Posterior cingulate gyrus (tissue), 11 donors: ENCODE measurements around the gene TNFRSF12A.
"Not testable (repeated sequence)": the region's sequence is repeated elsewhere in the genome, so short reads cannot be mapped to it uniquely, and the experiment has no call there.

ENCODE experiments used
- DNase-seq, 10 donors: peaks; one replicate each; pipeline versions ENCODE4 v3.0.0 to v3.0.0-alpha.2; 2020 to 2021; ENCODE audit warnings: mixed read lengths in 3 of 10
- intact Hi-C: fragments of 100-400 bp; cut with DNase I; formaldehyde crosslinking; loops from one replicate; pipeline ENCODE4 v1.15.1; 2023

TNFRSF12A gene

DNA sequence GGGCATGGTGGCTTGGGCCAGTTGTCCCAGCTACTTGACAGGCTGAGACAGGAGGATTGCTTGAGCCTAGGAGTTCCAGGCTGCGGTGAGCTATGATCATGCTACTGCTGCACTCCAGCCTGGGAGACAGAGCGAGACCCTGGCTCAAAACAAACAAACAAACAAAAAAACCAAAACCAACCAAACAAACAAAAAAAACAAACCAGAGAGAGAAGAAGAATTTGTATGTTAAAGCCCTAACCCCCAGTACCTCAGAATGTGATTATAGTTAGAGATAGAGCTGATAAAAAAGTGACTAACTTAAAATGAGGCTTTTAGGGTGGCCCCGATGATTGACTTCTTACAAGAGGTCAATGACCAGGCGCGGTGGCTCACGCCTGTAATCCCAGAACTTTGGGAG is 24.5 kb downstream of the TNFRSF12A start:
- intact Hi-C loops, result no loop called here
- no peak for DNase-seq

DNA sequence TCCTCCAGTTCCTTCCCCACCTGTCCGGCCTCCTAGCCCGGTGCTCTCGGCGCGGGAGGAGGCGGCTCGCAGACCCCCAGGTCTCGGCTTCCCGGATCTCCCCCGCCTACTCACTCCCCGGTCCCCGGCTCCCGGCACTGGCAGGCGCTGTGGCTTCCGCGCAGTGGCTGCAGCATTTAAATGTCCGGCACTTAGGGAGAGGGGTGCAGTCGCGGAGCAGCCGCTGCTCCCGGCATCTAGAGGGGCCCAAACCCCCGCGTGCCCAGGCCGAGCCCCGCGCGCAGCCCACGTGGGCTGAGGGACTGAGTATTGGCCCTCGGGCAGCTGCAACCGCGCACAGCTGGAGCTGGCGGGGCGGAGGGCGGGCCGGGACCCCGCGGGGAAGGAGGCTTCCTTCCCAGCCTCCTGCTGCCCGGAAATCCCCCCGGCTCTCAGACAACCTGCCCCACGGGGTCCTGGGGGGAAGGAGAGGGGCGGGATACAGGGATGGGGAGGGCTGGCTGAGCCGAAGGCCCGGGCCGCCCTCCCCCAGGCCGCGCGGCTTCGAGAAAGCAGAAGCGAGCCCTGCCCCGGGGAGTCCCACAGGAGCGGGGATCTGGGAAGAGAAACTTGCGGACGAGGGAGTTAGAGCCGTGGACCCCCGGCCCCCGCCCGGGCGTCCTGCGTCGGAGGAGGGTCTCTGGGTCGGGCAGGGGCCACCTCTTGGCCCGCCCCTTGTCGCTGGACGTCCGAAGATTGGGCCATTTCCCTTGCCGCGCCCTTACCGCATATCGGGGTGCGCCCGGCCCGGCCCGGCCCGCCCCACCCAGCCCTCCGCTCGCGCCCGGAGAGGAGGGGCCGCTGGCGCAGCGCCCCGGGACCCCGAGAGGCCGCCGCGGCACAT is 25.8 kb downstream of the TNFRSF12A start, which contains the start of gene MMP25:
MMP25 (plus strand) TSS at position 804 of the 883 bp plus-strand sequence. CDS start 357 bp downstream, outside the sequence.
- intact Hi-C loops, result no loop called here
- no peak for DNase-seq

DNA sequence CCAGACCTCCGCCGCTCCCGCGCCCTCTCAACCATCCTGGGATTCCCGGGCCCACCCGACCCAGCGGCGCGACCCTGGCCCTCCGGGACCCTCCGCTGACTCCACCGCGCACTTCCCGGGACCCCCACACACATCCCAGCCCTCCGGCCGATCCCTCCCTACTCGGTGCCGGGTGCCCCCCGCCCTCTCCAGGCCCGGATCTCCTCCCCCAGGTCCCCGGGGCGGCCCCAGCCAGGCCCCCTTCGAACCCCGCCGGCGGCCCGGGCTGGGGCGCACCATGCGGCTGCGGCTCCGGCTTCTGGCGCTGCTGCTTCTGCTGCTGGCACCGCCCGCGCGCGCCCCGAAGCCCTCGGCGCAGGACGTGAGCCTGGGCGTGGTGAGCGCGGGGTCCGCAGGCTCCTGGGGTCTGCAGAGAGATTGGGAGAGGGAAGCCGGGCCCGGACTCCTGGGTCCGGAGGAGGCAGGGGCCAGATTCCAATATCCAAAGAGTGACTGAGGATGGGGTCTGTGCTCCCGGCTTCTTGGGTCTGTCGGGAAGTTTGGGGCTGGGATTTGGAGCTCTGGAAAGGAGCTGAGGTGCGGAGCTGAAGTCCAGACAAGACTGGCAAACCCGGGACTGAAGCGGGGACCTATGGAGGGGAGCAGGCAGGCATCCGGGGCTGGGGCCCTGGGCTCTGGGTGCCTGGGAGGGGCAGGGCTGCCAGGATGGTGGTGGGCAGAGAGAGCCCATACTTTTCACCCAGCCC is 26.6 kb downstream of the TNFRSF12A start:
- no peak for DNase-seq
- intact Hi-C loops, result no loop called here

DNA sequence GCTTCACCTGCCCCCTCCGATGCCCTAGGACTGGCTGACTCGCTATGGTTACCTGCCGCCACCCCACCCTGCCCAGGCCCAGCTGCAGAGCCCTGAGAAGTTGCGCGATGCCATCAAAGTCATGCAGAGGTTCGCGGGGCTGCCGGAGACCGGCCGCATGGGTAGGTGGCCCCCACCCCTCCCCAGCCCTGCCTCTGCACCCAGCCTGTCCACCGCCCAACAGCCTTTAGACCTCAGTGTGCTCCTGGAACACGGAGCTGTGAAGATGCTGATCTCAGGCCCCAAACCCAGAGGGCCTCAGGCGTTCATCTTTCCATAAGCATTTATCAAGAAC is 27.2 kb downstream of the TNFRSF12A start:
- DNase-seq, result no peak

DNA sequence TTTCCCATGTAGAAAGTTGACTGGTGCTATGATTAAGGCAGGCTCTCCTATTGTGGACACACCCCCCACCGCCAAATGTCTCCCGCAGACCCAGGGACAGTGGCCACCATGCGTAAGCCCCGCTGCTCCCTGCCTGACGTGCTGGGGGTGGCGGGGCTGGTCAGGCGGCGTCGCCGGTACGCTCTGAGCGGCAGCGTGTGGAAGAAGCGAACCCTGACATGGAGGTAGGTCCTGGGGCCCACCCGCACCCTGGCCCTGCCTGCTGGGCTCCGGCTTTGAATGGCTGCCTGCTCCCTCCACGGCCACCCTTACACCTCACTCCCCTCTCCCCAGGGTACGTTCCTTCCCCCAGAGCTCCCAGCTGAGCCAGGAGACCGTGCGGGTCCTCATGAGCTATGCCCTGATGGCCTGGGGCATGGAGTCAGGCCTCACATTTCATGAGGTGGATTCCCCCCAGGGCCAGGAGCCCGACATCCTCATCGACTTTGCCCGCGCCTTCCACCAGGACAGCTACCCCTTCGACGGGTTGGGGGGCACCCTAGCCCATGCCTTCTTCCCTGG is 29.8 kb downstream of the TNFRSF12A start:
- intact Hi-C loops, result no loop called here

More for the DNA sequence above, 27.2 kb downstream of the TNFRSF12A start:
- intact Hi-C loops, result no loop called here

DNA sequence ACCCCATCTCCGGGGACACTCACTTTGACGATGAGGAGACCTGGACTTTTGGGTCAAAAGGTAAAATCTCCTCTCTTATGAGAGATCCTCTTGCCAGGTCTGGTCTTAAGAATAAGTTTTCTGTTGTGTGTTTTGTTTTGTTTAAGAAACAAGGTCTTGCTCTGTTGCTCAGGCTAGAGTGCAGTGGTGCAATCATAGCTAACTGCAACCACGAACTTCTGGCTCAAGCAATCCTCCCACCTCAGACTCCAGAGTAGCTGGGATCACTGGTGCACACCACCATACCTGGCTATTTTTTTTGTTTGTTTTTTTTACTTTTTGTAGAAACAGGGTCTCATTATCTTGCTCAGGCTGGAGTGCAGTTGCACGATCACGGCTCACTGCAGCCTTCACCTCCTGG is 30.3 kb downstream of the TNFRSF12A start:
- intact Hi-C loops, result no loop called here

More for the DNA sequence above, 29.8 kb downstream of the TNFRSF12A start:
- DNase-seq, result no peak

DNA sequence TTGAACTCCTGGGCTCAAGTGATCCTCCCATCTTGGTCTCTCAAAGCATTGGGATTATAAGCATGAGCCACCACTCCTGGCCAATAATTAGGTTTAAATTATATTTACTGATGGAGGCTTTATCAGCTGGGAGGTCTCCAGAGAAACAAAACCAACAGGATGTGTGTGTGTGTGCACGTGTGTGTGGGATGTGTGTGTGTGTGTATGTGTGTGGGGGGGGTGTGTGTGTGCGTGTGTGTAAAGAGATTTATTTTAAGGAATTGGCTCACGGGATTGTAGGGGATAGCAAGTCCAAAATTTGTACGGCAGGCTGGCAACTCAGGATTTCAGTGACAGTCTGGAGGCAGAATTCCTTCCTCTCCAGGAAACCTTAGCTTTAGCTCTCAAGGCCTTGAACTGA is 30.8 kb downstream of the TNFRSF12A start:
- intact Hi-C loops, result no loop called here
- DNase-seq, result no peak

More for the DNA sequence above, 30.3 kb downstream of the TNFRSF12A start:
- no peak for DNase-seq

DNA sequence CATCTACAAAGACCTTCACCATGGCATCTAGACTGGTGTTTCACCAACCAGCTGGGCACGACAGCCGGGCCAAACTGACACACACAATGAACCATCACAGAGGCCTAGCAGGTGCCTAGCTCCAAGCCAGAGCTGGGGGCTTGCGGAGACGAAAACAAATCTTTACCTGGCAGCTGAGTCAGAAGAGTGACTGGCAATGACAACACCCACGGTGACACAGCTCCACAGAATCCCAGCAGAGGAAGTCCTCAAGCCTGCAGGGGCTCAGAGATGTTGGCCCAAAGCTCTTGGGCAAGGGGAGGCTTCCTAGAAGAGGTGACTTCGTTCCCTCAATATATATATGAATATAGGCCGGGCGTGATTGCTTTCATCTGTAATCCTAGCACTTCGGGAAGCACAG is 31.3 kb downstream of the TNFRSF12A start:
- DNase-seq, result no peak
- intact Hi-C loops, result no loop called here

DNA sequence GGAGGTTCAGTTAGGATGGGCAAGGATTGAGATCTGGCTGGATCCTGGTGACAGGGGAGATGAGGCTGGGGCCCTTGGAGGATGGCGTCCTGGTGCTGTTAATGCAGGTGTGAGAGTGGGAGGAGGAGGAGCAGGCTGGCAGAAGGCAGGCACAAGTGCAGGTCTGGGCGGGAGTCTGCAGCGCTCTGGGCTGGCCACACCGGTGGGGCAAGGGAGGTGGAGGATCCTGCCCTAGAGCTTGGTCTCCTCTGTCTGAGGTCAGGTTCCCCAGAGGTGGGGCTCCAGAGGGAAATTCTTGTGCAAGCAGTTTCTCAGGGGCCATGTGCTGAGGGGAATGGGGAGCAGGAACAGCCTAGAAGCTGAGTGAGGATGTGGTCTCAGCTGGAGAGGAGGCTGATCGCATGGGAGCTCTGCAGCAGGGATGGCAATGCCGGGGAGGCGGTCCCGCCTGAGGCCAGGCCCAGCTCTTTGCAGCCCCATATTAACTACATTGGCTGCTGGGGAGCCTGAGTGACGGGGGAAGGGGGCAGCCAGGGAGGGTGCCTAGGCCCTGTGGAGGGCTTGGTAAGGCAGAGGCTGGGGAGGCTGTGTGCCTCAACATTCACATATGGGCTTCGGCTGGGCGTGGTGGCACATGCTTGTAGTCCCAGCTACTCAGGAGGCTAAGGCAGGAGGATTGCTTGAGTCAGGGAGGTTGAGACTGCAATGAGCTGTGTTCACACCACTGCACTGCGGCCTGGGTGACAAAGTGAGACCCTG is 32.6 kb downstream of the TNFRSF12A start:
- DNase-seq, intact Hi-C loops: not testable (repeated sequence)

DNA sequence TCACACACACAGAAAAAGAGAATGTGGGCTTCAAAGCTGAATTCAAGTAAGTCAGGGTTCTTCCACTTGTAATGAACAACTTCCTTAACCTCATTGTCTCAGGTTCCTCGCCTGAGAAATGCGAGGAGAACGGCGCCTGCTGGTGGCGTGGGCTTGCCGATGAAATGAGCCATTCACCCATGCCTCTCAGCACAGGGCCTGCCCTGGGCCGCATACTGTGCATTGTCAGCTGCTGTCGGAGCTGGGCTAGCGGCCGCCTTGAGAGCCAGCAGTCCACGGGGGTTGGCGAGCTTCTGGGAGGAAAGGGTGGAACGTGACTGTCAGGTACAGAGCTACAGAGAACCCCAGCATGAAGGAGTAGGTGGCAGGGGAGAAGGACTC is 33.2 kb downstream of the TNFRSF12A start:
- DNase-seq, intact Hi-C loops: not testable (repeated sequence)

DNA sequence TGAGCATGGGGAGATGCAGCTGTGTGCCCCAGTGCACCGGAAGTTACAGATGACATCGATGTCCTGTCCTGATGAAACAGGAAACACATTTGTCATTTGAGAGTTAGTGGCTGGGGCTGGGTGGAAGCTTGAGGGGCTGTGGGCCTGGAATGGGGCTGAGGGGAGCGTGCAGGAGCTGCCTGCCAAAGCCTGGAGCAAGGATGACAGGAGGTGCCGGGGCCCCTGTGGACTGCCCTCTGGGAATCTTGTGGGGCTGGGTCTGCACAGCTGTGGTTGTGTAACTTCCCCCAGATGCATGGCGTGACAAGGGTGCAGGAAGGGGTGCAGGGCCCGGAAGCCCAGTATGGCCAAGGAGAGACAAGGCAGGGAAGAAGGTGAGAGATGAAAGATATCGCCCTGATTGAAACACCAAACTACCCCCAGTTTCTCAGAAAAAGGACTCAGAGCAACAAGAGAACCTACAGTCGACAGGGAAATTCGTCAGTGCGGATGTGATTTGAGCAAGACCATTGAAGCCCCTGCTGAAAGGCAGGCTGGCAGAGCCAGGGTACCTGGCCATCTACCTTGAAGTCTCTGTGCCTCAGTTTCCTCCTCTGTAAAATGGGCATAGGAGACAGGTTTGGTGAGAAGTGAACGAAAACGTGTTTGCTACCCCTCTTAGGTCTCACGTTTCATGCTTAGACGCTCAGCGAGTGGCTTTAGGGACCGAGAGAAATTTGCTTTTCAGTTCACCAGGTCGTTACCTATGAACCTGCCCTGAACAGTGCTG is 35.0 kb downstream of the TNFRSF12A start:
- peak in 1 of 10 donors; percentile 46 for DNase-seq
- intact Hi-C loops, result loop anchor here (5.0 kb wide), 1 partner anchor 57 kb away; the partner anchor contains the start of gene ZNF205

DNA sequence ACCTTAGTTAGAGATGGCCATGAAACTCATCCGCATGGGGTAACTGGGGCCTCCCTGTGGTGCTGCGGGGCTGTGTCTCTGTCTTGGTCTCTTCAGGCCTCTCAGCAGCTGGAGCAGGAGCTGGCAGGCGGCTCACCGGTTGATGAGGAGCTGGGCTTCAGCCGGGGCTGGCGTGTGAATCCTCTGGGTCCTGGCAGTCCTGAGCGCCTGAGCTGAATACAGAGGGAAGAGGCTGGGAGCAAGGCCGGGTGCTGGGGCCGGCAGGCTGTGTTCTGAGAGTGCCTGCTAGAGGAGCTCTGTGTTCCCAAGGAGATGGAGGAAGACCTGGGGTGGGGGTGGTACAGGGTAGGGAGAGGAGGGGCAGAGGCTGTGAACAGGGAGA is 35.6 kb downstream of the TNFRSF12A start:
- intact Hi-C loops, result loop anchor here (5.0 kb wide), 1 partner anchor 57 kb away; the partner anchor contains the start of gene ZNF205
- DNase-seq, result peak in 1 of 10 donors; percentile 74

DNA sequence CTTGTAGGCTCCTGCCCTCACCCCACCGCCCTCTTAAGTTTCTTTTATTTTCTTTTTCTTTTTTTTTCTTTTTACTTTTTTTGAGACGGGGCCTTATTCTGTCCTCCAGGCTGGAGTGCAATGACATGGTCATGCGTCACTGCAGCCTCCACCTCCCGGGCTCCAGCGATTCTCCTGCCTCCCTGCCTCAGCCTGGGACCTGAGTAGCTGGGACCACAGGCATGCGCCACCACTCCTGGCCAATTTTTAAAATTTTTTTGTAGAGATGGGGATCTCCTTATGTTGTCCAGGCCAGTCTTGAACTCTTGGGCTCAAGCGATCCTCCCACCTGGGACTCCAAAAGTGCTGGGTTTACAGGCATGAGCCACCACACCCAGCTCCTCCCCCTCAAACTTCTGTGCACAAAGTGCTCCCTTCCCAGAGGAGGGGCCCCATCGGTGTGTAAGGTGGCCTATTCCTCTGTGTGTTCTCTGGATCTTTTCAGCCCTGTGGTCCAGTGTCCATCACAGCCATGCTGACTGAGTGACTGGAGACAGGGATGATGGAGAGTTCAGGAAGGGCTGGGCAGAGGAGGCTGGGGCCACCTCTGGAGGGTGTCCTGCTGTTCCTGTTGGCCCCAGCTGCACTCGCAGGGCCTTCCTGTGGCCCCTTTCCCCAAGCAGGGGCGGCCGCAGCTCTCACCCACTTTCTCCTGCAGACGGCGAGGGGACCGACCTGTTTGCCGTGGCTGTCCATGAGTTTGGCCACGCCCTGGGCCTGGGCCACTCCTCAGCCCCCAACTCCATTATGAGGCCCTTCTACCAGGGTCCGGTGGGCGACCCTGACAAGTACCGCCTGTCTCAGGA is 36.4 kb downstream of the TNFRSF12A start:
- DNase-seq, result peak in 1 of 10 donors; percentile 43
- intact Hi-C loops, result loop anchor here (5.0 kb wide), 1 partner anchor 56 kb away; the partner anchor contains the start of gene ZNF205

DNA sequence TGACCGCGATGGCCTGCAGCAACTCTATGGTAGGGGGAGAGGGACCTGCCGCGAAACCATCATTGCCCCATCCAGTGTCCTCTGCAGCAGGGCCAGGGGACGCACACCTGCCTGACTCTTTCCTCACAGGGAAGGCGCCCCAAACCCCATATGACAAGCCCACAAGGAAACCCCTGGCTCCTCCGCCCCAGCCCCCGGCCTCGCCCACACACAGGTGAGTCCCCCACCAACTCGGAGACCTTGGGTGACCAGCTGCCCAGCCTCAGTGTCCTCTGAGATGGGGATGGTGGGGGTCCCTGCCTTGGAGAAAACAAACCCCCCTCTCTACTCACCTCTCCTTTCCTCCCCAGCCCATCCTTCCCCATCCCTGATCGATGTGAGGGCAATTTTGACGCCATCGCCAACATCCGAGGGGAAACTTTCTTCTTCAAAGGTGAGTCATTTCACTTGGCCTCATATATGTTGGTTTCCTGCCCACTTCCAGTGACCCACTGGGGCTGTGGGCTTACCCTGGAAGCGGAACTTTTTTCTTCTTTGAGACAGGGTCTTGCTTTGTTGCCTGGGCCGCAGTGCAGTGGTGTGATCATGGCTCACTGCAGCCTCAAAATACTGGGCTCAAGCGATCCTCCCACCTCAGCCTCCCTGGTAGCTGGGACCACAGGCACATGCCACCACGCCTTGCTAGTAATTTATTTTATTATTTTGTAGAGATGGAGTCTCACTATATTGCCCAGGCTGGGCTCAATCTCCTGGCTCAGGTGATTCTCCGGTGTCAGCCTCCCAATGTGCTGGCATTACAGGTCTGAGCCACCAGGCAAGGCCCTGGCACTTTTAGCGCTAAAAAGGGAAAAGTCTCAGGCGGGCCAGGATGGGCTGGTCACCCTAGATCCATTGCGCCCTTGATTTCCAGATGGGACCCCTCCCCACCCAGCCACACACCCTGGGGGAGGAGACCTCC is 37.3 kb downstream of the TNFRSF12A start:
- peak in 1 of 10 donors; percentile 63 for DNase-seq
- intact Hi-C loops, result loop anchor here (2.0 to 5.0 kb wide), 3 partner anchors 55 to 109 kb away; partner anchors contain the start of gene ZNF205

DNA sequence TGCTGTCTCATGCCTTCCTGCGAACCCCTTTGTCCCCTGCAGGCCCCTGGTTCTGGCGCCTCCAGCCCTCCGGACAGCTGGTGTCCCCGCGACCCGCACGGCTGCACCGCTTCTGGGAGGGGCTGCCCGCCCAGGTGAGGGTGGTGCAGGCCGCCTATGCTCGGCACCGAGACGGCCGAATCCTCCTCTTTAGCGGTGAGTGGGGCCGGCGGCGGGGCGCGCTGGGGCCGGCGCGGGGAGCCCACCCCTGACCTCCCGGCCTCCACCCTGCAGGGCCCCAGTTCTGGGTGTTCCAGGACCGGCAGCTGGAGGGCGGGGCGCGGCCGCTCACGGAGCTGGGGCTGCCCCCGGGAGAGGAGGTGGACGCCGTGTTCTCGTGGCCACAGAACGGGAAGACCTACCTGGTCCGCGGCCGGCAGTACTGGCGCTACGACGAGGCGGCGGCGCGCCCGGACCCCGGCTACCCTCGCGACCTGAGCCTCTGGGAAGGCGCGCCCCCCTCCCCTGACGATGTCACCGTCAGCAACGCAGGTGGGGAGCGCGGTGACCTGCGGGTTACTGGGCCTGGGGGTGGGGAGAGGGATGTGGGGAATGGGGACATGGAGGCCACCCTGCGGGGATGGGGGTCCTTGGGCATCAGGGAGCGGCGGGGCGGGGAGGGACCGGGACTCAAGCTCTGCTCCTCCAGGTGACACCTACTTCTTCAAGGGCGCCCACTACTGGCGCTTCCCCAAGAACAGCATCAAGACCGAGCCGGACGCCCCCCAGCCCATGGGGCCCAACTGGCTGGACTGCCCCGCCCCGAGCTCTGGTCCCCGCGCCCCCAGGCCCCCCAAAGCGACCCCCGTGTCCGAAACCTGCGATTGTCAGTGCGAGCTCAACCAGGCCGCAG is 38.2 kb downstream of the TNFRSF12A start:
- intact Hi-C loops, result loop anchor here (2.0 to 5.0 kb wide), 3 partner anchors 54 to 108 kb away; partner anchors contain the start of gene ZNF205
- DNase-seq, result peak in 9 of 10 donors; percentile 21 to 87 (median 46)
